Gastroesophageal sphincter (tissue), 3 donors: ENCODE data around the gene ZNF878.

Source experiments
- EP300 ChIP-seq: sonication (generic); formaldehyde crosslinking; IDR thresholded peaks from one replicate; pipeline ENCODE4 v1.6.1; 2017; ENCODE audit warnings: antibody characterized with exemption, mild to moderate bottlenecking
- POLR2A ChIP-seq, 2 donors: fragments of 450-650 bp; IDR thresholded peaks; one replicate each; pipeline ENCODE4 v1.6.1; 2017; ENCODE audit warnings: antibody characterized with exemption in 2 of 2, mild to moderate bottlenecking in 2 of 2, moderate library complexity in 1 of 2
- TF ChIP-seq, protein P1 (sequence below), 4 experiments: fragments of 200-600 bp in 2 of 4; fragments of 450-650 bp in 2 of 4; sonication (generic) in 1 of 4; IDR thresholded peaks; one replicate each; pipeline ENCODE4 v1.5.1; 2017 to 2019; ENCODE audit warnings: antibody characterized with exemption in 4 of 4, mild to moderate bottlenecking in 2 of 4, moderate library complexity in 2 of 4

DNA sequence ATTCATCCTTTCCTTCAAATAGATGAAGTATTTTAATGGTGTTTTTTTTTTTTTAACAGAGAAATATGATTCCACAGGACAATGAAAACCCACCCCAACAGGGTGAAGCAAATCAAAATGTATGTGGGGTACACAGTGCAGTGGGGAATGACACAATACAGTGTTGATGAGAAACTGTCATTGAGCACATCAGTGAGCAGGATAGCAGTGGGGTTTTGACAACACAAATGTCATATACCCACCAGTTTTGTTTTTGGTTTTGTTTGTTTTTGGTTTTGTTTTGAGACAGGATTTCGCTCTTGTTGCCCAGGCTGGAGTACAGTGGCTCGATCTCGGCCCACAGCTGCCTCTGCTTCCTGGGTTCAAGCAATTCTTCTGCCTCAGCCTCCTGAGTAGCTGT, 41.0 kb upstream of the ZNF878 start:
- TF ChIP-seq, protein P1, sequence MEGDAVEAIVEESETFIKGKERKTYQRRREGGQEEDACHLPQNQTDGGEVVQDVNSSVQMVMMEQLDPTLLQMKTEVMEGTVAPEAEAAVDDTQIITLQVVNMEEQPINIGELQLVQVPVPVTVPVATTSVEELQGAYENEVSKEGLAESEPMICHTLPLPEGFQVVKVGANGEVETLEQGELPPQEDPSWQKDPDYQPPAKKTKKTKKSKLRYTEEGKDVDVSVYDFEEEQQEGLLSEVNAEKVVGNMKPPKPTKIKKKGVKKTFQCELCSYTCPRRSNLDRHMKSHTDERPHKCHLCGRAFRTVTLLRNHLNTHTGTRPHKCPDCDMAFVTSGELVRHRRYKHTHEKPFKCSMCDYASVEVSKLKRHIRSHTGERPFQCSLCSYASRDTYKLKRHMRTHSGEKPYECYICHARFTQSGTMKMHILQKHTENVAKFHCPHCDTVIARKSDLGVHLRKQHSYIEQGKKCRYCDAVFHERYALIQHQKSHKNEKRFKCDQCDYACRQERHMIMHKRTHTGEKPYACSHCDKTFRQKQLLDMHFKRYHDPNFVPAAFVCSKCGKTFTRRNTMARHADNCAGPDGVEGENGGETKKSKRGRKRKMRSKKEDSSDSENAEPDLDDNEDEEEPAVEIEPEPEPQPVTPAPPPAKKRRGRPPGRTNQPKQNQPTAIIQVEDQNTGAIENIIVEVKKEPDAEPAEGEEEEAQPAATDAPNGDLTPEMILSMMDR (IDR thresholded peaks at IDR 0.05) = no peak
- TF ChIP-seq EP300 (no peak), POLR2A (IDR thresholded peaks at IDR 0.05) (no peak)
